OCI-LY1 (cell line): ENCODE measurements around the gene TESK2.

Experiments
- H2AFZ ChIP-seq: fragments of 200-600 bp; sonication (generic), shearing (Covaris generic); 2 replicates; pipeline ENCODE4 v1.6.0; 2014; ENCODE audit warnings: antibody characterized with exemption, mild to moderate bottlenecking, low read length
- H3F3A ChIP-seq: fragments of 200-600 bp; sonication (generic), shearing (Covaris generic); 2 replicates; pipeline ENCODE4 v1.6.0; 2014; ENCODE audit warnings: mild to moderate bottlenecking, antibody characterized with exemption, low read length, moderate library complexity; ENCODE audit not compliant: insufficient read depth
- H3K27ac ChIP-seq: fragments of 200-600 bp; sonication (generic); 2 replicates; pipeline ENCODE4 v1.5.1; 2014; ENCODE audit warnings: low read length, mixed run types, mild to moderate bottlenecking, low read depth; ENCODE audit not compliant: poor library complexity, severe bottlenecking
- H3K27me3 ChIP-seq: fragments of 200-600 bp; sonication (generic); 2 replicates; pipeline ENCODE4 v1.6.0; 2014; ENCODE audit warnings: antibody characterized with exemption, mild to moderate bottlenecking, low read length, moderate library complexity; ENCODE audit not compliant: insufficient read depth
- H3K36me3 ChIP-seq: fragments of 200-600 bp; sonication (generic); 2 replicates; pipeline ENCODE4 v1.6.1; 2014; ENCODE audit warnings: mild to moderate bottlenecking, antibody characterized with exemption, low read length, moderate library complexity, mixed read lengths; ENCODE audit not compliant: insufficient read depth
- H3K4me1 ChIP-seq: fragments of 200-600 bp; sonication (generic); 2 replicates; pipeline ENCODE4 v1.5.1; 2014; ENCODE audit warnings: mild to moderate bottlenecking, low read length, moderate library complexity; ENCODE audit not compliant: insufficient read depth, severe bottlenecking
- H3K4me2 ChIP-seq: fragments of 200-600 bp; sonication (generic), shearing (Covaris generic); 2 replicates; pipeline ENCODE4 v1.6.1; 2014; ENCODE audit warnings: low read length
- H3K4me3 ChIP-seq: fragments of 200-600 bp; sonication (generic); 2 replicates; pipeline ENCODE4 v1.5.1; 2014; ENCODE audit warnings: low read length, low read depth, mild to moderate bottlenecking, mixed read lengths; ENCODE audit not compliant: poor library complexity, severe bottlenecking
- H3K79me2 ChIP-seq: fragments of 200-600 bp; shearing (Covaris generic); 2 replicates; pipeline ENCODE4 v1.6.1; 2016; ENCODE audit warnings: mixed run types, low read length, mixed read lengths; ENCODE audit not compliant: insufficient read depth
- H3K9ac ChIP-seq: fragments of 200-600 bp; sonication (generic), shearing (Covaris generic); 2 replicates; pipeline ENCODE4 v1.6.1; 2014; ENCODE audit warnings: mild to moderate bottlenecking, low read length, mixed read lengths
- H3K9me2 ChIP-seq: fragments of 200-600 bp; sonication (generic), shearing (Covaris generic); 2 replicates; pipeline ENCODE4 v1.6.1; 2014; ENCODE audit warnings: low read depth, mild to moderate bottlenecking, low read length, mixed read lengths
- H3K9me3 ChIP-seq: fragments of 200-600 bp; shearing (Covaris generic); 2 replicates; pipeline ENCODE4 v1.6.1; 2014; ENCODE audit warnings: low read length, mixed read lengths
- H4K20me1 ChIP-seq: fragments of 200-600 bp; sonication (generic), shearing (Covaris generic); 2 replicates; pipeline ENCODE4 v1.6.0; 2016; ENCODE audit warnings: mild to moderate bottlenecking, low read length; ENCODE audit not compliant: insufficient read depth
- CTCF ChIP-seq: fragments of 200-600 bp; sonication (generic), shearing (Covaris generic); IDR thresholded peaks from 2 replicates; pipeline ENCODE4 v1.5.1; 2017; ENCODE audit warnings: mild to moderate bottlenecking, antibody characterized with exemption, low read length, moderate library complexity, mixed read lengths
- EZH2 ChIP-seq: fragments of 200-600 bp; sonication (generic), shearing (Covaris generic); IDR thresholded peaks from 2 replicates; pipeline ENCODE4 v1.8.0; 2017; ENCODE audit warnings: borderline replicate concordance, mixed run types, mild to moderate bottlenecking, antibody characterized with exemption, low read length, moderate library complexity, mixed read lengths

Gene TESK2

DNA sequence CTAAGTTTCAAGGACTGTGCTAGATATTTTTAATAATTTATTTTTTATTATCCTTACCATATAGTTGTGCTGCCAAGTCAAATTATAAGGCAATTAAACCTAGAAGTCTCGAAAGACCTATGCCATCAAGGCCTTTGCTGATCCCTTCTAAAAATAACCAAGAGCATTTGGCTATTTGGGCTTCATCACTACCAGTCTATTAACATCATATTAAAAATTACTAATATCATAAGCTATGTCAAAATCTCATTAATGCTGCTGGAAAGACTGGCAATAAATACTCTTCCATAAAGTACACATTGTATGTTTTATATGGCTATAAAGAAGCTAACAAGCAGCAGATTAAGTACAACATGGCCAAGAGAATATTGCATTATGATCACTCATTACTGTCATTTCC is 107.8 kb downstream of the TESK2 start:
- no peaks in the 10 kb centered on the region for H3K79me2 ChIP-seq
- no peaks in the 10 kb centered on the region for H3F3A ChIP-seq
- no peak overlapping the region for H3K27ac ChIP-seq
- no peak overlapping the region for H3K4me2 ChIP-seq
- no peak for TF ChIP-seq CTCF
- no peak for TF ChIP-seq EZH2
- no peak overlapping the region for H2AFZ ChIP-seq
- H3K9ac ChIP-seq = no peak overlapping the region
- H3K9me3 ChIP-seq = no peaks in the 10 kb centered on the region
- H3K9me2 ChIP-seq = no peaks in the 10 kb centered on the region
- H4K20me1 ChIP-seq = no peaks in the 10 kb centered on the region
- H3K27me3 ChIP-seq = no peaks in the 10 kb centered on the region
- H3K4me1 ChIP-seq = no peaks in the 10 kb centered on the region
- H3K4me3 ChIP-seq = no peak overlapping the region
- H3K36me3 ChIP-seq = no peaks in the 10 kb centered on the region

DNA sequence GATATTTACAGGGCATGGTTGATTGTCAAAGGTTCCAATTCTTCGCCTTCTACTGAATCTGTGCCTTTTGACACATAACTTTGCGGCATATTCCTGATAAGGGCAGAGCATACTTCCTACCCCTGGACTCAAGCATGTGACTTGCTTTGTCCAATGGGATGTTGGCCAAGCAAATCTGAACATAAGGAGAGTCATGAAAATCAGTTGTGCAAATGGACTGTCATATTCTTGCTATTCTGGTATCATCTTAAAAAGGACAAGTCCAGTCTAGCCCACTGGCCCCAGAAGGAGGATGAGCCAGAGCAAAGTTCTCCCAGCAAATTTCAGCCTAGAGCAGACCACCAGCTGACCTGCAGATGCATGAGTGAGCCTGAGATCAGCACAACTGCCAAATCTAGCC is 109.7 kb downstream of the TESK2 start:
- no peaks in the 10 kb centered on the region for H3K27me3 ChIP-seq
- H3F3A ChIP-seq = no peaks in the 10 kb centered on the region
- no peak overlapping the region for H3K4me3 ChIP-seq
- no peaks in the 10 kb centered on the region for H3K4me1 ChIP-seq
- H3K9ac ChIP-seq = no peak overlapping the region
- H3K9me3 ChIP-seq = no peaks in the 10 kb centered on the region
- TF ChIP-seq EZH2 (no peak), CTCF (no peak)
- no peaks in the 10 kb centered on the region for H3K9me2 ChIP-seq
- no peak overlapping the region for H3K27ac ChIP-seq
- H2AFZ ChIP-seq = no peak overlapping the region
- H3K36me3 ChIP-seq = no peaks in the 10 kb centered on the region
- H3K4me2 ChIP-seq = no peak overlapping the region
- no peaks in the 10 kb centered on the region for H3K79me2 ChIP-seq
- H4K20me1 ChIP-seq = no peaks in the 10 kb centered on the region

DNA sequence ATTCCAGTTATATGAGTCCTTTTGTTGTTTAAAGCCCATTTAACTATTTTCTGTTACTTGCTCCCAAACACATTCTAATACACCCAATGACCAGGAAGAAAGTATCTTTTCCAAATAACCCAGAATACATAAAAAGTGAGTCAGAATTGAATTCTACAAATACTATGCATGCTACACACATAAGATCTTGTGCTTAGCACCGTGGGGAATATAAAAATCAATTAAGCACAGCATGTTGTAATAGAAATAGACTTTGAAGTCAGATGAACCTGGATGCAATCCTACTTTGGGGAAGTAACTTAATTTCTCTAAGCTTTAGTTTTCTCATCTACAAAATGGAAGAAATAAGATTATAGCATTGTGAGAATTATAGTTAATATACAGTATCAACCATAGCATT is 110.2 kb downstream of the TESK2 start:
- Histone ChIP-seq H3K79me2 (no peaks in the 10 kb centered on the region), H3K9ac (no peak overlapping the region), H4K20me1 (no peaks in the 10 kb centered on the region), H3K4me1 (no peaks in the 10 kb centered on the region), H3K36me3 (no peaks in the 10 kb centered on the region), H3K9me2 (no peaks in the 10 kb centered on the region), H3K27ac (no peak overlapping the region), H2AFZ (no peak overlapping the region), H3F3A (0 out of 2 replicates have a peak, but pooled peaks cover 2% of the 10 kb centered on the region), H3K27me3 (no peaks in the 10 kb centered on the region), H3K4me3 (no peak overlapping the region), H3K9me3 (no peaks in the 10 kb centered on the region), H3K4me2 (no peak overlapping the region)
- TF ChIP-seq CTCF (no peak), EZH2 (no peak)
